EL (cell line): Measurements from ENCODE around the gene PAX5.

Source experiments
- DNase-seq: peaks from one replicate; pipeline ENCODE4 v3.0.0-alpha.2; 2016

Gene PAX5

DNA sequence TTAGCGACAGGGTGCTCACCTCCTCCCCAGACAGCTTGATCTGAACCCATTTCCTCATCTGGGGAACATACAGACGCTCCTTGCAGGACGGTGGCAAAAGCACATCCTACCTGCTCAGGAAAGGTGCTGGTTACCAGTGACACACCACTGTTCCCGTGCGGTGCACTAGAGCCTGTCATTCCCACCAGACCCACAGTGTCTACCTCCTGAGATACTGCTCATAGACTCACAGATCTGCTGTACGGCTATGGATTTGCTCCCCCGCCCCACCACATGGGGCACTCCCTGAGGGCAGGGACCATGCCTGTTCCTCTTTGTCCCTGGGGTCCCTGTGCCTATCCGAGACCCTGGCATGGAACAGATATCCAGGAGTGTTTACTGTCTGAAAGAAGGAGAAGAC lies 208.9 kb downstream of the PAX5 start:
- no peak for DNase-seq

DNA sequence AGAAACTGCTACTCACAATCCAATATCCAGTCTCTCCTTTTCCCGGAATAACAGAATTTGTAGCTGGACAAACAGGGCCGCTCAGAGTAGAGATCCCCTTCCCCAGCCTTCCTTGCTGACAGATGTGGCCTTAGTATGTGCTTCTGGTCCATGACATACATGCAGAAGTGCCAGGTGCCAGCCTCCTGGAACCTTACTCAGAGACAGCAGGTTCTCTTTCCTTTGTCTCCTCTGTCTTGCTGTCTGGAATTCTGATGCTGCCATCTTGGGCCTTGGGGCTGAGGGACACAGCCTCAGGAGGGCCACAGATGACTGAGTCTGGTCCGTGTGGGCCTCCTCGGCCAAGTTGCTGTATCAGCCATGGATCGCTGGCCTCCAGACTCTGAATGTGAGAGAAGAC lies 210.1 kb downstream of the PAX5 start:
- DNase-seq: no peak

DNA sequence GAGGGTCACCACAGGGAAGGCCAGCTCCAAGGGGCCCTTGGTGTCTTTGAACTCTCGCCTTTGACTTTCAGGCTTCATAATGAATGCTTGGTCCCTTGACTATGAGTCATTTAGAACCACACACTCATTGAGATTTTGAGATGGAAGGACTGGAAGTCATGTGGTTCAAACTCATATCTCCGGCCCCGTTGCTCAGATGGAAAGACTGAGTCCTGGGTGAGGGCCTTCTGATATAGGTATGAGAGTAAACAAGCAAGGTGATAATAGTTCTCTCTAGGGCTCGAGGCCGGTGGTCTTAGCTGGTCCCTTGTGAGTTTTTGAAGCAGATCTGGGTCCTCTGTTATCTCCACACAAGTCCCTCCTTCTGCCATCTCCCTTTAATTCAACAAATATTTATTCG lies 210.6 kb downstream of the PAX5 start:
- DNase-seq: no peak

DNA sequence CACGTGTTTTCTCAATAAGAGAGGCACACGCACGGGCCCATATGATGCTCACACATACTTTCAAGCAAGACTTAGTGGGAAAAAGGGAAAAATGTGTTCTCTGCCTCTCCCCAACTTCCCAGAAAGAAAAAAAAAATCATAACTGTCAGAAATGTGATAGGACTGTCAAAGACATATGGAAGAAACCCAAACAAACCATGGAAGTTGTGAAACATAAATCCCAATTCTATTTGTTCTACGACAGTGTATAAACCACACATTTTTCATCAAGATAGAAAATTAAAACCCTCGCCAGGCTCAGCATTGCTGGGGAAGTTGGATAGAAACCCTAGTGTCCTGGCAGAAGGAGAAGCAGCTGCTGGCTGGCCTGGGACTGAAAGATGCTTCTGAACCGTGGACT lies 211.9 kb downstream of the PAX5 start:
- no peak for DNase-seq

DNA sequence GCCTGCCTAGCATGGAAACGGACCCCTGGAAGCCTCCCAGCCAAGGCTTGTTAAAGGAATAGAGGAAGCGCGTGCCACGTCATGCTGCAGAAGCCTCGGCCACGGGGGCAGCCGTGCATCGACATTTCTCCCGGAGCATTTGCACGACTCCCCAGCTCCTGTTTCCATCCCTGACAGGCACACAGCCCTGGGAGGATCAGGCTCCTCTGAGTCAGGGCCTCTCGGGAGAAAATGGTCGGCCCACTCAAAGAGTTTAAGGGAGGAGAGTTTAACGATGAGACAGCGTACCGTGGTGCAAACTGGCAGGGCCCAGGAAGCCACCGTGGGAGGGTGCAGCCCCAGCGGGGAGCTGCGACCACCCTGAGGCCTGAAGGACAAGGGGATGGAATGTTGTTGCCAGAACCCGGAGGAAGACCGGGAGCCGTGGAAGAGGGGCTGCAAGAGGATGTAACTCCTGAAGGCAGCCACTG lies 213.6 kb downstream of the PAX5 start:
- DNase-seq: no peak

DNA sequence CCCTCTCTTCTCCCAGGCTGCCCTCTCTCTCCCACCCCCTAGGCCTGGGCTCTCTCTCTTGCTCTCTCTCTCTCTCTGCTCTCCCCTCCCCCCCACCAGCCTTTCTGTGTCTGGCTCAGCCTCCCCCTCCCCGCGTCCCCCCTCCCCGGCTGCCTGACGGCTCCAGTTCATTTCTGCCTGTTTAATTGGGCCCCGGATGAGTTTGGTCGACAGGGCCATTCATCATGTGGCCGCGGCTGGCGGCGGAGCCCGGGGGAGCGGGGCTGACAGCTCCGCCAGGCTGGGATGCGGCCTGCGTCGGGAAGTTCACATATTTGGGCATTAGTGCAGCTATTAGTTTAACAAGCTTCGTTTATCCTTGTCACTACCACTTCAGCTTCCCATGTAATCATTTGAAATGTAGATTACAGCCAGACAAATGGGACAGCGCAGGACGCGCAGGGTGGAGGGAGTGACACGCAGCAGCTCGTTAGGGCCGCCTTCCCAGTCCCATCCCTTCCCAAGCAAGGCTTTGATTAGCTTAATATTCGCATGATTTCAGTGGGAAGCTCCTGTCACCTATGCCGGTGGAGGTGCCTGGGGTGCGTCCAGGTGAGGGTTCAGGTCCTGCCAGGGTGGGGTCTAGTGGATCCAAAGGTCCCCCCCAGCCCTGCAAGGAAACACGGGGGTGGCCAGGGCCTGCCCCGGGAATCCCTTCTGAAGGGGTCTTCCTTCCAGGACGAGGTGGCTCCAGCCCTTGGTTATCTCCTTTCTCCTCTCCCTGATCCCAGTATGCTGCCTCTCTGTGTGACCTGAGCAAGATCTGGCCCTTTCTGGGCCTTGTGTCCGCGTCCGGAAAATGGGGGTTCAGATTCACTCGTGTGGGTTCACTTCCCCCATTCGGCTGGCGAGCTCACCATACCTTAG lies 214.8 kb downstream of the PAX5 start:
- no peak for DNase-seq

DNA sequence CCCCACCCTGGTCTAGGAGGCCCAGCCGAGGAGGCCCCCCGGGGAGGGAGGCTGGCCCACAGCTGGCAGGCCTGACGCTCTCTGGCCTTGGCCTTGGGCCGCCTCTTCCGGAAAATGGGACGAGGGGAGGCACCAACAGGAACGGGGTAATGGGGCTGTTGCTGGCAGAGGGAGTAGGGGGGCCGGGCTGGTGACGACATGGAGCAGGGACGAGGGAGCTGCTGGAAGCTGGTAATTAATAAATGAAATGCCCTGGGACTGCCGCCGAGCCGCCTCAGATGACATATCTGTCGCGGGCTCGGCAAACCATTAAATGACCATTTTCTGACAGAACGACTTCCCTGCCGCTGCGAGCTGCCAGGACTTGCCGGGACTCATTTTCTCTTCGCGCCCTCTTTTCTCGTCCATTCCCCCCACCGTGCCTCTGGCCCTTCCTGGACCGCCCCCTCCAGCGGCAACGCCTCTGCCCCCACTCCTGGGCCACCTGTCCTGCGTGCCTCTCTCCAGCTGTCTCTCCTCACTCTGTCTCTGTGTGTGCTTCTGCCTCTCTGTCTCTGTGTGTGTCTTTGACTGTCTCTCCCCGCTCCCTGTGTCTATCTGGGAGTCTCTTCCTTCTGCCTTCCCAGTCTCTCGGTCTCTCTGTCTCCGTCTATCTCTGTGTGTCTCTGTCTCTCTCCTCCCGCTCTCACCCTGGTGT lies 215.7 kb downstream of the PAX5 start:
- DNase-seq: no peak

DNA sequence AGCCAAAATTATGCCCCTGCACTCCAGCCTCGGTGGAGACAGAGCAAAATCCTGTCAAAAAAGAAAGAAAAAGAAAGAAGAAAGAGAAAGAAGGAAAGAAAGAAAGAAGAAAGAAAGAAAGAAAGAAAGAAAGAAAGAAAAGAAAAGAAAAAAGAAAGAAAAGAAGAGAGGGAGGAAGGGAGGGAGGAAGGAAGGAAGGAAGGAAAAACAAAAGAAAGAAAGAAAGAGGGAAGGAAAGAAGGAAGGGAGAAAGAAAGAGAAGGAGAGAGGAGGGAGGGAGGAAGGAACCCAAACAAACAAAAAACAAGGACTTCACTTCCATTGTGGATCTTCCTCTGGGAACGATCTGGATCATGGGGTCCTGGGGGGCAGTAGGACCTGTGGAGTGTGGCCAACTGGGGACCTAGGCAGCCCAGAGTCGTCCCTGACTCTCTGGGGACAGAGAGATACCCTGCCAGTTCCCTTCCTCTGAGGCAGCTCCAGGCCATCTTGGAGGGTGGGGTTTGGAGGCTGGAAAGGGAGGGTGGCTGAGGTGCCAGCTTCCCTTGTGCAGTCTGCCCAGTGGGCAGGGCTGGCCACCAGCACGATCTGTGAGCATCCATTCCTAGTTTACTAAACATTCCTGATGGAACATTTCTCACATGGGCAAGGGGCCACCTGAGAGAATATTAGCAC lies 216.8 kb downstream of the PAX5 start:
- DNase-seq: no peak

DNA sequence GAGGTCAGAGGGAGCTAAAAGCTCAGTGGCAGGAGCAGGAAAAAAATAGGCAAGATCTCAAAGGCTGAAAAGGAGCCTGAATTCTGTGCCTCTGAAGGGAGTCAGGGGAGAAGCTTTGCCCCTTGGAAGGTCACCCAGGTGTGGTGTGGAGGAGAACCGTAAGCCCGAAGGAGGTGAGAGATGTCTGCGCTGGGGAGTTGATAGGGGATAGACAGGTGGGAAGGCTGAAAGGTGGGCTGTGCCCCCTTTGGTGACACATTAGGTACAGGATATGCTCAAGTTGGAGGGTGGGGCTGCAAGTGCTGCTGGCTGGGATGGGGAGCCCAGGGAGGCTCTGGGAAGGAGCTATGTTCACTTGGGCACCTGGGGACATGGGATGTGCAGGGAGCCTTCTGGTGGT lies 217.7 kb downstream of the PAX5 start:
- no peak for DNase-seq

DNA sequence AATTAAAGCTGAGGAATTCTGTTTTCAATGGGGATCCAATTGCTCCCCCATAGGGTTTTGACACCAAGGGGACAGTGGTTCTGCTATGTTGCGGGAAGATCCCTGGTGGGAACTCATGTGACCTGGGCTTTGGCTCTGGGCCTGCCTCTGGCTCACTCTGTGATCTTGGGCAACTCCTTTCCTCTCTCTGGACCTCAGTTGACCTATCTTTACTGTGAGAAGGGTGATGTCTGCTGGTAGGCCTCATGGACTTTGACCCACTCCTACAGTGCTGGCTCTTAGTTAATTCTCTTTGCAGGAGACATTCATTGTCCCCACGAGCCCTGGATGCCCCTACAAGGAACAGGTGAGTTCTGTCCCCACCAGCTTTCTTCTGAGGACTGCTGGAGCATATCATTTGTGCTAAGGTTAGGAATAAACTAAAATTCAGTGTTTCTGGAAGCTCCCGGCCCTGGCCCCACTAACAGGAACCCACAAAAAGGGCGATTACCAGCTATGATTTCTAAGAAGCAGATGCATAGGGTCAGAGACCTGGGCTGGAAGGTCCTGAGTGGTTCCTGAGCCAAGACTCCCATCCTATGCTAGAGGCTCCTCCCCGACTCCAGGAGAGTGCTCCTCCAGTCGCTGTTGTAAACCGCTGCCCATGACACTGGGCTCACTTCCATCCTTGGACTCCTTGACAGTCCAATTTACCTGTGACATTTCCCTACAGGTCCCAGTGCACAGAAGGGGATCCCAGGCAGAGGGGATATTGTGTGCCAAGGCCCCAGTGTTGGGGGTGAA lies 218.3 kb downstream of the PAX5 start:
- DNase-seq: no peak

DNA sequence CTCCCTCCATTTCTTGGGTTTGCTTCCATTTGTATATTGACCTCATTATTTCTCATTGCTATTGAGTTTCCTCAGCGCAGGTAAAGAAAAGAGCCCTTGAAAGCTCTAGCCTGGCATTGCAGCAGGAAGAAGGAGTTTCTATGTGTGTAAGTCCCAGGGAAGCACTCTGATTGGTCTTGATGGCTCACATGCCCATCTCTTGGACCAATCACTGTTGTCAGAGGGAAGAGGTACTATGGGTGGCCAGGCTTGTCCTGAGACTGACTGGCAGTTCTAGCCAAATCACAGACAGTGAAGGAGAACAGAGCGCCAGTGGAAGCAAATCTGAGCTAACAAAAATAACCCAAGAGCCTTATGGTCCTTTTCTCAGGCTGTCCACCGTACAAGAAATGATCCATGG lies 219.0 kb downstream of the PAX5 start:
- DNase-seq: no peak

DNA sequence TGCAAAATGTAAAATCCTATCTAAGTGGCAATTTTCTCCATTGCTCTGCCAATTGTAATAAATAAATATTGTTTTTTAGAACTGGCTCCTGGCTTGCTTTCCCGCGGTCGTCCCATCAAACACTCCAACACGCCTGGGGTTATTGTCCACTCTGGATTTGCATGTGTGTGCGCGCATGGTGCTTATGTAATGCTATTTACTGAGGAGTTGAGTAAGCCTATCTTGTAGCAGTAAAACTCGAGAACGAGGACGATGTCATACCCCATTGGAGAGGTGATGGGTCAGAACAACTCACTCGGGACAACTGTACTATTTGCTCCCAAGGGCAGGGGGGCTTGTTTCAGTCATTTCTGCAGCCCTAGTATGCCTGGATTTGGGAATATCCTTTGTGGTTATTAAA lies 220.9 kb downstream of the PAX5 start:
- no peak for DNase-seq

DNA sequence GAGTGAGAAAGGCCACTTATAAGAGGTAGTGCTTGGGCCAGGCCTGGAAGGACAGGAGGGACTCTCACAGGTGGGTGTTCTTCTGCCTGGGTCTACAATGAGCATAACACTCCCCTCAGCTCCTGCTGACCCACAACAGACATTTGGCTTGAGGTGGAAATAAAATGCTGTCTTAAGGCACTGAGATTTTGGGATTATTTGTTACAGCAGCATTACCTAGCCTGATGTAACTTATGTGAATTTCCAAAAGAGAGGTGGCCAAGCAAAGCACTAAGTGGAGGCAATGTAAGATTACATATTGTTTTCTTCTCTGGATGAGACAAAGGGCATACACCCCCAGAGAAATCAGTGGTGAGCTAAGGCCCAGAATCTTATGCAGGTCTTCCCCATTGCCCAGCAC lies 221.5 kb downstream of the PAX5 start:
- no peak for DNase-seq

DNA sequence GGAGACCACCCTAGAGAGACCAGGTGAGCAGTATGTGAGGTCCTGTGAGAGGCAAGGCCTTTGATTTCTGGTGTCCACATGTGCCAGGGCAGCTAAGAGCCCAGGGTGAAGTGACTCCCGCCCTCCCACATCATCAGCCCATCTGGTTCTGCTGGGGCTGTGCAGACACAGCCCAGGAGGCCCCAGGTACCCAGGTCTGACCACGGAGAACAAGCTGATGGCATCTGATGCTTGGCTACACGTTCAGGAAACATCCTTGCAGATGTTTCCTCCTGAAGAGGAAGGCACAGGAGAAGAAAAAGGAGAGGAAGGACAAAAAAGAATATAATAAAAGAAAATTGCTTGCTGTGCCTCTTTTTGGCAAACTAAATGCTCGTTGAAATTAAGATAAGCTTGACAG lies 225.8 kb downstream of the PAX5 start:
- no peak for DNase-seq

DNA sequence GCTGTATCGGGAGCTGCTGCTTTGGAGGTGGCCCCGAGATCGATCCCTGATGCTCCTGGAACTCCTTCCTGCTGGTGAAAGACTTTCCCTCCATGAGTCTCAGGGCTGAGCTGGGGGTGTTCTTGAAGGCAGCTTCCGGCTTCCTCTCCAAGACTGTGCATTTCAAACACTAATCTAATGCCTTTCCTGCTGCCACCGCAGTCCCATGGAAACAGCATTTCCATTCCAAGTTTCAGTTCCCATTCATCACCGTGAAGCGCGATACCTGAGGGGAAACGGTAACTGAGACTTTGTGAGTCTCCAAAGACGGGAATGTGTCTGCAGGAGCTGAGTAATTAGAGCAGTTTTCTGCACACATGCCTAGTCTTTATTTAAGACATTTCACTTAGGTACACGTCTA lies 230.1 kb downstream of the PAX5 start:
- no peak for DNase-seq

DNA sequence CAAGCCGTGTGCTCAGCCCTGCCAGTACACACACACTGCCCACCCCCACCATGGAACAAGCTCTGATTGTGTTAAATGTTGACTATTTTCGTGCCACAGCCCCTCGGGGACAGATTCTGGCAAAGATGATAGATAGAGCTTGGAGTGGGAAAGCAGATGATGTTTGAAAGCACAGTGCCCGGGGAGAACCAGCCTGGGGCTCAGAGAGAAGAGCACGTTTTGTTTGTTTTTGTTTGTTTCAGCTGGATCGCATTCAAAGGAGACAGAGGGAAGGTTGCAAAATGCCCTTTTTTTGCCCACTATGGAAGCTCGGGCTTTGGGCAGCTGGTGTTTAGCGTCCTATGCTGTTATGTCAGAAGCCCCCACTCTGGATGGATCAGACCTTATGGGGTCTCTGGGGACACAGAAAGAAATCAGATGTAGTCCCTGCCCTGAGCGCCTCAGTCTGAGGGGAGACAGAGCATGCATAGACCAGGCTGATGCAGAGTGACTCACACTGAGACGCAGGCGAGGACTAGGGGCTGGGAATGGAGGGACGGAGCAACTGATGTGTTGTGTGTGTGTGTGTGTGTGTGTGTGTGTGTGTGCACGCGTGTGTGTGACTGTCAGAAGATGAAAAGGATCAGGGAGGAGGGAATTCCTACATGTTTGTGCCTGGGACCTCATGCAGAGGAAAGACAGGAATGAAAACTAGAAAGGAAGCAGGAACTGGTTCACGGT lies 231.7 kb downstream of the PAX5 start:
- peak; percentile 55 for DNase-seq

DNA sequence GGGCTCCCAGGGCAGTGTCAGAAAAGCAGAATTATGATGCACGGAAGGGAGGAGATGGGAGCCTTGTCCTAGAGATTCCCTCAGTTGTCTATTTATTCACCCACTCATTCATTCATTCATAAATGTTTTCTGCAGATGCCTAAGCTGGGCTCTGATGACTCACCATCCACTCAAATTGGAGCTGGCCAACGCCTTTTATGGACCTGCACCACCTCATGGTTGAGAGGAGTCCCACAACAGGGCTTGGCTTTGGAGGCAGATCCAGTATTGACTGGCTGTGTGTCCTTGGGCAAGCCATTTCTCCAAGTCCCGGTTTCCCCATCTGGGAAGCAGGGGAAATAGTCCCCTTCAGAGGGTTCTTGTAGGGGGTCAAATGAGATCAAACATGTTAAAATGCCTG lies 233.6 kb downstream of the PAX5 start:
- no peak for DNase-seq

DNA sequence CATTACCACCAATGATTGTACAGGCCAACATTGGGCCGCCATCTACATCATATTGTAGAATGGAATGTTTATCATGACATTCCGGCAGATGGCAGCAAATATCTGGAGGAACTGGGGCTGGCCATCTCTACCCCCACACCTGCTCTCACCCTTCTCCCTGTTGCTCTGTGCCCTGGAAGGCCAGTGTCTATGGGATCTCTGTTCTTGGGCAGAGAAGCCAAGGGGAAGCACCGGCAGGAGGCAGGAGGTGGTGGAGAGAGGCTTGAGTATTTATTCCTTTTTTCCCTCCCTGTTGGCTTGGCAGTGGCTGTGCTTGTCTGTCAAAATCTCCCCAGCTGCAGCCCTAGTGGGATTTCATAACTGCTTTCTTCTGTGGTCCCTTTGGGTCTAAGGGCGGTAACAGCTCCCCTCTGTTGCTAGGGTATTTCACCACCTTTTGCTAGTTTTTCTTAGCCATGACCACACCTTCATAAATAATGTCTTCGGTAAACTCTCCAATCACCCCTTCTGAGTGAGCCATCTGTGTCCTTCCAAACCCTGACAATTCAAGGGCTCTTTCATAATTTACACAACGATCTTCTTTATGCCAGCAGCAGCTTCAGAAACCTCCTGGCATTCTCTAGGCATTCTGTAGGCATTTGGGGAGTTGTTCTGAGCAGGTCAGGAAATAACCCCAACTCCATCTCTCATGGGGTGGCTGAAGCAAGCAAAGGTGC lies 235.6 kb downstream of the PAX5 start:
- DNase-seq: no peak

DNA sequence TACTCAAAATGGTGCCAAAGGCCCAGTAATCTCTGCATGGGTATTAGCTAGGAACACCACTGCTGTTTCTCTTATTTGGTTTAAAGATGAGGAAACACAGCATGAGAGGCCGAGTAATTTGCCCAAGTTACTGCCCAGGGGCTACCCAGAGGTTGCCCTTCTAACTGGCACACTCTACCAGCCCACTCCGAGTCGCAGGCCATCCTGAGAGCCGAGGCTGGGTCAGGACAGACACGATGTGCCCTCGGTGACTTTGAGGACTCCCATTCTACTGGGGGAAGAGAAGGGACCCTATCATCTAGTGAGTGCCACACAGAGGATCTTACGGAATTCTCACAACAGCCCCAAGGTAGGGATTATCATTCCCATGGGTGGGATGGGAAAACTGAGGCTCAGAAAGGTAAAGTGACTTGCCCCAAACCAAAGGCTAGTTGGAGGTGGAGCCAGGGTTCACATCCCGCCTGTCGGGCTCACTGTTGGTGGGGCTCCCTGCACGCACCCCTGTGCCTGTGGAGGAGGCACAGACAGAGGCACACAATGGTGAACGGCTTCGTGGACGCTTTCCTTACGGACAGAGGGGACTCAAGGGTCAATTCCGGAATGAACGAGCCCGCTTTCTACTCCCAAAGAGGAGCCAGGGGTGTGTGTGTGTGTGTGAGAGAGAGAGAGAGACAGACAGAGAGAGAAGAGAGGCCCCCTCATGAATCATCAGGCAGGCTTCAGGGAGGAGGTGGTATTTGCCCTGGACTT lies 236.4 kb downstream of the PAX5 start:
- DNase-seq: no peak

DNA sequence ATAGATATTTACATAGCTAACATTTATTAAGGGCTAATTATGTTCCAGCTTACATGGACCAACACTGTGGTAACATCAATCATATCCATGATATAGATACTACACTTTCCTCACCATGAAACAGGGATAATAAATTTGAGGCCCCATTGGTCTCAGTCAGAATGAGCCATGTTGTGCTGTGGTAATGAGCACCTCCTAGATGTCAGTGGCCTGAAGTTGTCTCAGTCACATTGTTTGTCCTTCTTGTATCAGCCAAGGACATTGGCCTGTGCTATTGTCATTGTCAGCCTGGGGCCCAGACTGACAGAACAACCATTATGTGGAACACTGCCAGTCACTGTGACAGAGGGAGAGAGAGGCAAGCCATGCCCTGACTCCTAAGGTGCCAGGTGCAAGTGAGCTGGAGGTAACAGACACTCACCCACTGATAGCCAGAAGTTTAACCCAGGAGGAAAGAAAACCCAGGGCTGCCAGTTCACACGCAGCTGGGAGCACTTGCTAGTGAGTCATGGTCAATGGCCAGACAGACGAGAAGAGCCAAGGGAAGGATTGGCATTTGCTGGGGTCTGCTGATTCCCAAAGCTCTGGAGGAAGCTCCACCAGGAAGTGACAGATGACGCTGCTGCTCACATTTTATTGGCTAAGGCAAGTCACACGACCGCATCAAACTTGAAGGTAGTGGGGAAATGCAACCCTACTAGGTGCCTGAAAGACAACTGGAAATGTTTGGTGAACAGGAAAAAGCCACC lies 237.2 kb downstream of the PAX5 start:
- no peak for DNase-seq
